HCT116 (cell line): Measurements from ENCODE around the gene SNX9. TPM values are rescaled to one million over a fixed set of nuclear protein-coding genes. Genes with fewer than 3 reads are reported as not detected.

Source experiments
- ATAC-seq: fragments of 200-7000 bp; cut with Tn5 transposase; 2 replicates; pipeline ENCODE4 v1.9.1; 2020; ENCODE audit warnings: mild to moderate bottlenecking, moderate library complexity
- BruUV-seq: library from RNA; stranded (reverse); fragments of 400-500 nt; replicated peaks from 2 replicates; lab custom pipeline; 2021; lab: Mats Ljungman, UMichigan
- CTCF ChIA-PET: fragments of 300-600 bp; sonication (Branson Sonifier 250); formaldehyde crosslinking; loops from one replicate; lab custom pipeline; 2021; ENCODE audit warnings: antibody characterized with exemption; lab: Charles Lee
- POLR2A ChIA-PET: fragments of 300-600, 350-600 bp; sonication (Branson Sonifier 250); formaldehyde crosslinking; loops from one replicate; lab custom pipeline; 2021; ENCODE audit warnings: antibody characterized with exemption; lab: Charles Lee
- RAD21 ChIA-PET, 2 experiments: fragments of 300-600 bp; sonication (Branson Sonifier 250); formaldehyde crosslinking; loops; one replicate each; lab custom pipeline; 2023; ENCODE audit warnings: low total read pairs in 2 of 2; ENCODE audit not compliant: uncharacterized antibody in 2 of 2, unreplicated experiment in 2 of 2, low non-redundant PET in 1 of 2; lab: Charles Lee
- DNase-seq: peaks from one replicate; pipeline ENCODE4 v3.0.0-alpha.2; 2010; ENCODE audit warnings: low read depth, low spot score
- H2AFZ ChIP-seq: fragments of 200-600 bp; shearing (Covaris generic), sonication (generic); 2 replicates; pipeline ENCODE4 v1.6.1; 2017; ENCODE audit warnings: low read depth, mixed run types, mixed read lengths, antibody characterized with exemption, low read length; ENCODE audit not compliant: poor library complexity, severe bottlenecking
- H3K27ac ChIP-seq: 2 replicates; pipeline ENCODE4 v1.5.1; 2012; ENCODE audit warnings: low read depth, low read length
- H3K27me3 ChIP-seq: fragments of 200-600 bp; sonication (generic); 2 replicates; pipeline ENCODE4 v1.6.1; 2016; ENCODE audit warnings: mixed run types, low read length, mixed read lengths; ENCODE audit not compliant: insufficient read depth
- H3K36me3 ChIP-seq, 2 experiments: fragments of 200-500 bp in 1 of 2; fragments of 200-600 bp in 1 of 2; sonication (Bioruptor generic) in 1 of 2; sonication (generic) in 1 of 2; 2 replicates each; pipeline versions ENCODE4 v1.5.1 to v1.6.1; 2014 to 2016; ENCODE audit warnings: low read length in 2 of 2, inconsistent platforms in 1 of 2, mixed read lengths in 1 of 2, mixed run types in 1 of 2; ENCODE audit not compliant: insufficient read depth in 2 of 2, control insufficient read depth in 1 of 2
- H3K4me1 ChIP-seq, 2 experiments: fragments of 200-600 bp in 1 of 2; sonication (generic) in 1 of 2; 2 replicates each; pipeline versions ENCODE4 v1.5.1 to v1.6.1; 2012 to 2017; ENCODE audit warnings: low read length in 2 of 2, inconsistent platforms in 1 of 2, mild to moderate bottlenecking in 1 of 2, mixed read lengths in 1 of 2, mixed run types in 1 of 2, moderate library complexity in 1 of 2; ENCODE audit not compliant: insufficient read depth in 2 of 2, control insufficient read depth in 1 of 2
- H3K4me2 ChIP-seq: fragments of 200-600 bp; sonication (generic); 2 replicates; pipeline ENCODE4 v1.6.1; 2017; ENCODE audit warnings: mixed run types, low read length, mixed read lengths
- H3K4me3 ChIP-seq, 2 experiments: fragments of 200-600 bp in 1 of 2; sonication (generic) in 1 of 2; replicated peaks in 1 of 2; 2 replicates each; pipeline ENCODE4 v1.5.1; 2011 to 2016; ENCODE audit warnings: low read length in 2 of 2, control low read depth in 1 of 2, low read depth in 1 of 2, mild to moderate bottlenecking in 1 of 2, mixed read lengths in 1 of 2, mixed run types in 1 of 2
- H3K79me2 ChIP-seq: fragments of 200-600 bp; sonication (generic); 2 replicates; pipeline ENCODE4 v1.6.1; 2017; ENCODE audit warnings: mild to moderate bottlenecking, mixed run types, low read length, moderate library complexity, mixed read lengths; ENCODE audit not compliant: insufficient read depth
- H3K9ac ChIP-seq: fragments of 200-600 bp; sonication (generic); 2 replicates; pipeline ENCODE4 v1.6.1; 2016; ENCODE audit warnings: low read length, mixed read lengths
- H3K9me2 ChIP-seq: fragments of 200-600 bp; sonication (generic), shearing (Covaris generic); 2 replicates; pipeline ENCODE4 v1.6.1; 2017; ENCODE audit warnings: mixed run types, mild to moderate bottlenecking, moderate library complexity; ENCODE audit not compliant: insufficient read depth
- H3K9me3 ChIP-seq, 2 experiments: fragments of 200-500 bp in 1 of 2; fragments of 200-600 bp in 1 of 2; sonication (Bioruptor generic) in 1 of 2; sonication (generic) in 1 of 2; 2 replicates each; pipeline ENCODE4 v1.6.1; 2014 to 2017; ENCODE audit warnings: low read length in 2 of 2, mixed read lengths in 2 of 2, inconsistent platforms in 1 of 2, low read depth in 1 of 2, mild to moderate bottlenecking in 1 of 2, mixed run types in 1 of 2, moderate library complexity in 1 of 2; ENCODE audit not compliant: control insufficient read depth in 1 of 2, insufficient read depth in 1 of 2
- H4K20me1 ChIP-seq: fragments of 200-600 bp; sonication (generic), shearing (Covaris generic); 2 replicates; pipeline ENCODE4 v1.6.1; 2017; ENCODE audit warnings: mixed run types, mild to moderate bottlenecking, moderate library complexity; ENCODE audit not compliant: insufficient read depth
- CBX3 ChIP-seq: IDR thresholded peaks from 2 replicates; pipeline ENCODE4 v1.6.1; 2012; ENCODE audit warnings: low read depth
- EZH2 ChIP-seq: fragments of 200-600 bp; sonication (generic); IDR thresholded peaks from 2 replicates; pipeline ENCODE4 v1.6.1; 2017; ENCODE audit warnings: antibody characterized with exemption, mixed run types
- EZH2phosphoT487 ChIP-seq: fragments of 200-600 bp; IDR thresholded peaks from 2 replicates; pipeline ENCODE4 v1.6.1; 2018; ENCODE audit warnings: antibody characterized with exemption, borderline replicate concordance
- FOSL1 ChIP-seq: IDR thresholded peaks from 2 replicates; pipeline ENCODE4 v1.6.1; 2012; ENCODE audit warnings: low read depth
- JUND ChIP-seq: IDR thresholded peaks from 2 replicates; pipeline ENCODE4 v1.6.1; 2012
- RAD21 ChIP-seq: IDR thresholded peaks from 2 replicates; pipeline ENCODE4 v1.6.1; 2012; ENCODE audit warnings: low read depth, mild to moderate bottlenecking
- SIN3A ChIP-seq: IDR thresholded peaks from 2 replicates; pipeline ENCODE4 v1.6.1; 2012; ENCODE audit warnings: low read depth
- SP1 ChIP-seq: IDR thresholded peaks from 2 replicates; pipeline ENCODE4 v1.6.1; 2012; ENCODE audit warnings: low read depth
- SRF ChIP-seq: IDR thresholded peaks from 2 replicates; pipeline ENCODE4 v1.6.1; 2012; ENCODE audit warnings: low read depth
- TCF7L2 ChIP-seq: IDR thresholded peaks from 2 replicates; pipeline ENCODE4 v1.7.0; 2011; ENCODE audit warnings: borderline replicate concordance, inconsistent platforms; ENCODE audit not compliant: insufficient read depth, insufficient read length; ENCODE audit errors: extremely low read depth
- YY1 ChIP-seq: IDR thresholded peaks from 2 replicates; pipeline ENCODE4 v1.6.1; 2011; ENCODE audit warnings: low read length, low read depth, moderate library complexity, mild to moderate bottlenecking; ENCODE audit not compliant: insufficient replicate concordance; ENCODE audit errors: extremely low read depth
- ZFX ChIP-seq: fragments of 450-650 bp; IDR thresholded peaks from 2 replicates; pipeline ENCODE4 v1.6.1; 2017
- ZNF274 ChIP-seq: fragments of 200-500 bp; sonication (Bioruptor generic); IDR thresholded peaks from 2 replicates; pipeline ENCODE4 v1.6.1; 2014; ENCODE audit warnings: mild to moderate bottlenecking, low read depth, low read length, inconsistent platforms
- intact Hi-C: fragments of 100-400 bp; cut with micrococcal nuclease; formaldehyde crosslinking; loops from 2 replicates; pipeline ENCODE4 v1.10.0; 2022
- total RNA-seq: library from RNA; stranded (reverse); gene quantifications from one replicate; pipeline ENCODE4 v1.2.1, GENCODE V29; 2021; ENCODE audit not compliant: unreplicated experiment
- TF ChIP-seq, protein P1 (sequence below): IDR thresholded peaks from 2 replicates; pipeline ENCODE4 v1.6.1; 2012
- TF ChIP-seq, protein P2 (sequence below): IDR thresholded peaks from 2 replicates; pipeline ENCODE4 v1.6.1; 2011; ENCODE audit warnings: mild to moderate bottlenecking, low read length, moderate library complexity; ENCODE audit not compliant: insufficient replicate concordance; ENCODE audit errors: extremely low read depth
- TF ChIP-seq, protein P3 (sequence below): IDR thresholded peaks from 2 replicates; pipeline ENCODE4 v1.6.1; 2012; ENCODE audit warnings: low read depth

The SNX9 gene
- total RNA-seq, 1 experiment from 2014 or later = 42.5 TPM

DNA sequence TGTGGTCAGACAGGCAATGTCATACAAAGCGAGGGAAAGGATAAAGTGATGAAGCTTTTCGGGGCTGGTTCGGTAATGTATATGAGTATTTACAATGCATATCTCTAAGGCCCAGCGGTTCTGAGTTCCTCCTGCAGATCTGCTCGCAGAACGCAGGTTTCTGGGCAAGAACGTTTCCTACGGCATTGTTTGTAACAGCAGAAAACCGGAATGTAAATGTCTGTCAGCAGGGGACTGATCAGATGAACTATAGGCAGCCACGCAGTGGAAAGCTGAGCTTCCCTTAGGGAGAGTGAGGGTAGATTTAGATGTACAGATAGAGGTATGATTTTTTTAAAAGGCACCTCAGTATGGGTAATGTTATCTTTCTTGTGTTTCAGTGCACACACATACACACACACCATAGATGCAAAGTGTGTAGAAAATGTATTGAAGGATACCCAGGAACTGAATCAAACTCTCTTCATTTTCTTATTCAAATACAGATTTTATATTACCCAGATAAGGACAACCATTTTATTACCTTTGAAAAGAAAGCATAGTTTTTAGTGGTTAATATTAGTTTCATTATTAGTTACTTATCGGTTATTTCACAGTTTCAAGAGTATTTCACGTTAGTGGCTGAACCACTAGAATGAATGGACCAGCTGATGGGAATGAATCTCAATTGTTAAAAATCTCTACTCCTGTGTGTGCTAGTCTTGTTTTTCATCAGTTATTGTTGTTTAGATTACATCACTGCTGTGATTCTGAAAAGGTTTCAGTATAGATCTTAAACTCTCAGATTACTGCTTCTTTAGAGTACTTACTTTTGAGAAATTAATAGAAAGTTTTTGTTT lies 56.2 kb downstream of the SNX9 start:
- no TSS peak for BruUV-seq
- Histone ChIP-seq H3K9me3 (no peaks in the 10 kb centered on the region), H3K4me3 (no peak overlapping the region), H3K79me2 (no peaks in the 10 kb centered on the region), H3K9me2 (no peaks in the 10 kb centered on the region), H3K27ac (no peak overlapping the region), H3K4me1 (no peaks in the 10 kb centered on the region), H3K9ac (no peak overlapping the region), H4K20me1 (no peaks in the 10 kb centered on the region), H3K27me3 (no peaks in the 10 kb centered on the region), H3K4me2 (no peak overlapping the region), H3K36me3 (peaks cover 0 to 10% of the 10 kb centered on the region in 2 experiments; a peak in 2 of 4 replicates), H2AFZ (no peak overlapping the region)
- TF ChIP-seq, protein P1, sequence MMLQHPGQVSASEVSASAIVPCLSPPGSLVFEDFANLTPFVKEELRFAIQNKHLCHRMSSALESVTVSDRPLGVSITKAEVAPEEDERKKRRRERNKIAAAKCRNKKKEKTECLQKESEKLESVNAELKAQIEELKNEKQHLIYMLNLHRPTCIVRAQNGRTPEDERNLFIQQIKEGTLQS = no peak
- TF ChIP-seq ZFX = no peak
- TF ChIP-seq JUND = no peak
- no peak for TF ChIP-seq SRF
- TF ChIP-seq, protein P2, sequence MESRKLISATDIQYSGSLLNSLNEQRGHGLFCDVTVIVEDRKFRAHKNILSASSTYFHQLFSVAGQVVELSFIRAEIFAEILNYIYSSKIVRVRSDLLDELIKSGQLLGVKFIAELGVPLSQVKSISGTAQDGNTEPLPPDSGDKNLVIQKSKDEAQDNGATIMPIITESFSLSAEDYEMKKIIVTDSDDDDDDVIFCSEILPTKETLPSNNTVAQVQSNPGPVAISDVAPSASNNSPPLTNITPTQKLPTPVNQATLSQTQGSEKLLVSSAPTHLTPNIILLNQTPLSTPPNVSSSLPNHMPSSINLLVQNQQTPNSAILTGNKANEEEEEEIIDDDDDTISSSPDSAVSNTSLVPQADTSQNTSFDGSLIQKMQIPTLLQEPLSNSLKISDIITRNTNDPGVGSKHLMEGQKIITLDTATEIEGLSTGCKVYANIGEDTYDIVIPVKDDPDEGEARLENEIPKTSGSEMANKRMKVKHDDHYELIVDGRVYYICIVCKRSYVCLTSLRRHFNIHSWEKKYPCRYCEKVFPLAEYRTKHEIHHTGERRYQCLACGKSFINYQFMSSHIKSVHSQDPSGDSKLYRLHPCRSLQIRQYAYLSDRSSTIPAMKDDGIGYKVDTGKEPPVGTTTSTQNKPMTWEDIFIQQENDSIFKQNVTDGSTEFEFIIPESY = no peak
- TF ChIP-seq, protein P3, sequence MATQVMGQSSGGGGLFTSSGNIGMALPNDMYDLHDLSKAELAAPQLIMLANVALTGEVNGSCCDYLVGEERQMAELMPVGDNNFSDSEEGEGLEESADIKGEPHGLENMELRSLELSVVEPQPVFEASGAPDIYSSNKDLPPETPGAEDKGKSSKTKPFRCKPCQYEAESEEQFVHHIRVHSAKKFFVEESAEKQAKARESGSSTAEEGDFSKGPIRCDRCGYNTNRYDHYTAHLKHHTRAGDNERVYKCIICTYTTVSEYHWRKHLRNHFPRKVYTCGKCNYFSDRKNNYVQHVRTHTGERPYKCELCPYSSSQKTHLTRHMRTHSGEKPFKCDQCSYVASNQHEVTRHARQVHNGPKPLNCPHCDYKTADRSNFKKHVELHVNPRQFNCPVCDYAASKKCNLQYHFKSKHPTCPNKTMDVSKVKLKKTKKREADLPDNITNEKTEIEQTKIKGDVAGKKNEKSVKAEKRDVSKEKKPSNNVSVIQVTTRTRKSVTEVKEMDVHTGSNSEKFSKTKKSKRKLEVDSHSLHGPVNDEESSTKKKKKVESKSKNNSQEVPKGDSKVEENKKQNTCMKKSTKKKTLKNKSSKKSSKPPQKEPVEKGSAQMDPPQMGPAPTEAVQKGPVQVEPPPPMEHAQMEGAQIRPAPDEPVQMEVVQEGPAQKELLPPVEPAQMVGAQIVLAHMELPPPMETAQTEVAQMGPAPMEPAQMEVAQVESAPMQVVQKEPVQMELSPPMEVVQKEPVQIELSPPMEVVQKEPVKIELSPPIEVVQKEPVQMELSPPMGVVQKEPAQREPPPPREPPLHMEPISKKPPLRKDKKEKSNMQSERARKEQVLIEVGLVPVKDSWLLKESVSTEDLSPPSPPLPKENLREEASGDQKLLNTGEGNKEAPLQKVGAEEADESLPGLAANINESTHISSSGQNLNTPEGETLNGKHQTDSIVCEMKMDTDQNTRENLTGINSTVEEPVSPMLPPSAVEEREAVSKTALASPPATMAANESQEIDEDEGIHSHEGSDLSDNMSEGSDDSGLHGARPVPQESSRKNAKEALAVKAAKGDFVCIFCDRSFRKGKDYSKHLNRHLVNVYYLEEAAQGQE = no peak
- no peak for TF ChIP-seq CBX3
- no peak for TF ChIP-seq EZH2phosphoT487
- no peak for TF ChIP-seq YY1
- no peak for TF ChIP-seq EZH2
- TF ChIP-seq ZNF274 = no peak
- no peak for TF ChIP-seq TCF7L2
- no peak for TF ChIP-seq SIN3A
- no peak for TF ChIP-seq SP1
- no peak for TF ChIP-seq RAD21
- no peak for TF ChIP-seq FOSL1
- ChIA-PET RAD21 (no interaction called here), POLR2A (no interaction called here), CTCF (interaction anchor here (1.6 kb wide), 1 partner anchor 123 kb away, joined by 7 read pairs; no protein-coding TSS in a partner anchor)
- intact Hi-C loops = loop anchor here (10.0 kb wide), 1 partner anchor 214 kb away; no protein-coding TSS in a partner anchor
- ATAC-seq (no peak), DNase-seq (no peak)
